ENCODE data around the gene GSG1L2. TPM values are rescaled to one million over a fixed set of nuclear protein-coding genes. Genes with fewer than 3 reads are reported as not detected.

The GSG1L2 gene
- total RNA-seq, 1 experiment from 2014 or later, result not detected

- no peaks in the 10 kb centered on the region for H3K36me3 ChIP-seq (ENCODE audit: control insufficient read depth in 1 of 2, insufficient read depth in 2 of 2, low read length in 2 of 2)
- no peaks in the 10 kb centered on the region for H3K9me2 ChIP-seq (ENCODE audit: insufficient read depth)
- no peak overlapping the region for H3K4me2 ChIP-seq (ENCODE audit: low read length)
- TF ChIP-seq SP1 (IDR thresholded peaks at IDR 0.05; ENCODE audit: low read depth) (no peak), EZH2phosphoT487 (IDR thresholded peaks at IDR 0.05; ENCODE audit: borderline replicate concordance) (no peak), ZBTB33 (IDR thresholded peaks at IDR 0.05; ENCODE audit: extremely low read depth, insufficient replicate concordance, low read length) (no peak), ELF1 (IDR thresholded peaks at IDR 0.05; ENCODE audit: borderline replicate concordance, low read depth) (no peak), SRF (IDR thresholded peaks at IDR 0.05; ENCODE audit: low read depth) (no peak), MAX (IDR thresholded peaks at IDR 0.05) (no peak), JUND (IDR thresholded peaks at IDR 0.05) (no peak), ZNF274 (IDR thresholded peaks at IDR 0.05; ENCODE audit: low read depth, low read length) (no peak), REST (IDR thresholded peaks at IDR 0.05; ENCODE audit: low read depth) (no peak), ATF3 (IDR thresholded peaks at IDR 0.05) (no peak), CBX3 (IDR thresholded peaks at IDR 0.05; ENCODE audit: low read depth) (no peak), EGR1 (IDR thresholded peaks at IDR 0.05; ENCODE audit: low read depth) (no peak), SIN3A (IDR thresholded peaks at IDR 0.05; ENCODE audit: low read depth) (no peak), CEBPB (IDR thresholded peaks at IDR 0.05; ENCODE audit: low read depth) (no peak), FOSL1 (IDR thresholded peaks at IDR 0.05; ENCODE audit: low read depth) (no peak), EZH2 (IDR thresholded peaks at IDR 0.05) (no peak), ZFX (IDR thresholded peaks at IDR 0.05) (no peak)
- no TSS peak for BruUV-seq (replicated peaks)
- H3K9me3 ChIP-seq (ENCODE audit: control insufficient read depth in 1 of 2, insufficient read depth in 1 of 2, low read depth in 1 of 2, low read length in 2 of 2), result no peaks in the 10 kb centered on the region
- no peak overlapping the region for H3K27ac ChIP-seq (ENCODE audit: low read depth, low read length)
- ChIA-PET CTCF (no interaction called here), RAD21 (ENCODE audit: low non-redundant PET in 1 of 2, low total read pairs in 2 of 2, uncharacterized antibody in 2 of 2, unreplicated experiment in 2 of 2) (no interaction called here), POLR2A (no interaction called here)
- H3K79me2 ChIP-seq (ENCODE audit: insufficient read depth, low read length), result no peaks in the 10 kb centered on the region
- no peaks in the 10 kb centered on the region for H3K27me3 ChIP-seq (ENCODE audit: insufficient read depth, low read length)
- no peak overlapping the region for H3K9ac ChIP-seq (ENCODE audit: low read length)
- DNase-seq (ENCODE audit: low read depth, low spot score) (no peak), ATAC-seq (no peak)
- no peak overlapping the region for H2AFZ ChIP-seq (ENCODE audit: low read depth, low read length, poor library complexity, severe bottlenecking)
- H3K4me3 ChIP-seq (replicated peaks in 1 of 2; ENCODE audit: low read depth in 1 of 2, low read length in 2 of 2), result no peak overlapping the region
- intact Hi-C loops (cut with micrococcal nuclease), result no loop called here
- H4K20me1 ChIP-seq (ENCODE audit: insufficient read depth), result no peaks in the 10 kb centered on the region
- H3K4me1 ChIP-seq (ENCODE audit: control insufficient read depth in 1 of 2, insufficient read depth in 2 of 2, low read length in 2 of 2), result peaks cover 0 to 3% of the 10 kb centered on the region in 2 experiments; a peak in 1 of 4 replicates
Observed at GRCh38 chr17:9771465-9771864, 50.4 kb downstream of the GSG1L2 start.
